Activated CD4-positive, alpha-beta T cell treated with anti-CD3 and anti-CD28 coated beads for 36 hours (primary cell): ENCODE results near the gene BTBD2. TPM values are rescaled to one million over a fixed set of nuclear protein-coding genes. Genes with fewer than 3 reads are reported as not detected.
A peak's percentile ranks its signal among the peaks of the same experiment; 100 is the strongest.

Source experiments
- ATAC-seq: fragments of 200-7000 bp; cut with Tn5 transposase; one replicate; pipeline ENCODE4 v1.10.0; 2021; ENCODE audit warnings: mild to moderate bottlenecking, moderate library complexity
- CTCF ChIA-PET: fragments of 350-600 bp; sonication (Branson Sonifier 250); formaldehyde crosslinking; loops from one replicate; lab custom pipeline; 2021; ENCODE audit warnings: antibody characterized with exemption; lab: Charles Lee
- POLR2A ChIA-PET: fragments of 350-600 bp; sonication (Branson Sonifier 250); formaldehyde crosslinking; loops from one replicate; lab custom pipeline; 2021; ENCODE audit warnings: antibody characterized with exemption, inconsistent platforms; lab: Charles Lee
- DNase-seq: peaks from one replicate; pipeline ENCODE4 v3.0.0-alpha.2; 2020
- H3K27ac Mint-ChIP-seq: one replicate; pipeline ENCODE4 v1.8.0; 2021; ENCODE audit warnings: mixed read lengths
- H3K27me3 Mint-ChIP-seq: one replicate; pipeline ENCODE4 v1.8.0; 2021; ENCODE audit warnings: mixed read lengths
- H3K36me3 Mint-ChIP-seq: one replicate; pipeline ENCODE4 v1.8.0; 2021; ENCODE audit warnings: low read depth, mixed read lengths
- H3K4me1 Mint-ChIP-seq: one replicate; pipeline ENCODE4 v1.8.0; 2021; ENCODE audit warnings: mixed read lengths
- H3K4me3 Mint-ChIP-seq: one replicate; pipeline ENCODE4 v1.8.0; 2021; ENCODE audit warnings: mild to moderate bottlenecking, moderate library complexity, mixed read lengths
- H3K9me3 Mint-ChIP-seq: one replicate; pipeline ENCODE4 v1.8.0; 2021; ENCODE audit warnings: low read depth, mixed read lengths
- intact Hi-C, 2 experiments: fragments of 100-400 bp; cut with DNase I in 1 of 2; cut with micrococcal nuclease in 1 of 2; formaldehyde crosslinking; loops; one replicate each; pipeline versions ENCODE4 v1.14.2 to v1.15.1; 2022 to 2024; cut with DNase I, micrococcal nuclease
- total RNA-seq, 2 experiments: library from RNA; stranded (reverse); gene quantifications; one replicate each; pipeline ENCODE4 v1.2.3, GENCODE V29; 2021

The BTBD2 gene
- 10 to 100 TPM; 46.7 to 61.8 TPM for total RNA-seq

GRCh38 chr19:2015608-2015950 lies at the start of gene BTBD2:
TSS of gene BTBD2 (minus strand) at chr19:2015714. CDS start at chr19:2015703, 11 bp downstream.
- Mint-ChIP-seq H3K9me3 (no peaks in the 10 kb centered on the region), H3K27me3 (no peaks in the 10 kb centered on the region)
- DNase-seq: peak; percentile 80

DNA sequence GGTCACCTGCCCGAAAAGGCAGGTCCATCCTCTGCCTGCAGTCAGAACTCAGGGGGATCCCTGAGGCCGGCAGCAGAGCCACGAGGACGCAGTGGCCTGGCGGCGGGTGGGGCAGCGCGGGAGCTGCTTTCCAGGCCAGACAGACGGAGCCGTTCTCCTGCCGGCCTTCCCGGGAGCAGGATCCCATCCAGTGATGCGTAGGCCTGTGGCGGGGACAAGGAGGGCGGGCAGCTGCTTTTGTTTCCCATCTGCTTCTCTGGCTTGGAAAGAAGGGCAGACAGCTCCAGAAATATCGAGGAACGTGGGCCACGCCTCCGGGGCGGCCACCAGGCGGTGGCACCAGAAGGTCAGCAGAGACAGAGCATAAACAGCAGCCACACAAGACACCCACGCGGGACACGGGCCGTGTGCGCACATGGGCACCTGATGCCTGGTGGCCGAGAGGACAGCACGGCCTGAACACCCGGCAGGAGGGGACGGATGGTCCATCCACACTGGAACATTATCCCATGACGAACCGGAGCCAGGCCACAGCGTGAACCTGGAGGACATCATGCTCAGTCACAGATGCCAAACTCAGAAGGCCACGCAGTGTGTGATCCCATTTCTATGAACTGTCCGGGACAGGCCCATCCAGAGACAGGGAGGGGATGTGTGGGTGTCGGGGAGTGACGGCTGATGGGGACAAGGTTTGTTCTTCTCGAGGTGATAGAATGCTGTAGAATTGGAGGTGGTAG lies 49.4 kb upstream of the BTBD2 start:
- DNase-seq (no peak), ATAC-seq (no peak)
- Mint-ChIP-seq H3K4me3 (no peak overlapping the region), H3K9me3 (no peaks in the 10 kb centered on the region), H3K27ac (no peak overlapping the region), H3K27me3 (no peaks in the 10 kb centered on the region), H3K4me1 (peaks cover 21% of the 10 kb centered on the region), H3K36me3 (no peaks in the 10 kb centered on the region)
- POLR2A ChIA-PET: no interaction called here
- intact Hi-C loops: loop anchor here in 1 of 2 experiments (5.0 kb wide), 1 partner anchor 203 kb away; the partner anchor contains the start of gene KLF16
- CTCF ChIA-PET: no interaction called here

More at GRCh38 chr19:2015608-2015950, at the start of gene BTBD2:
- POLR2A ChIA-PET: no interaction called here
- intact Hi-C loops: loop anchor here (1.0 to 5.0 kb wide), 6 partner anchors 67 to 312 kb away; partner anchors contain the start of genes IZUMO4 (in 1 of the 2), LSM7 (in 1 of the 2), MOB3A (in 1 of the 2) and SPPL2B (in 1 of the 2)
- peaks cover 21% of the 10 kb centered on the region for H3K4me1 Mint-ChIP-seq
- CTCF ChIA-PET: no interaction called here
- peak within 1 kb of the TSS; percentile 58 for H3K27ac Mint-ChIP-seq
- peak within 1 kb of the TSS; percentile 69 for H3K4me3 Mint-ChIP-seq
- ATAC-seq: peak; percentile 9
- peaks cover 15% of the 10 kb centered on the region for H3K36me3 Mint-ChIP-seq

DNA sequence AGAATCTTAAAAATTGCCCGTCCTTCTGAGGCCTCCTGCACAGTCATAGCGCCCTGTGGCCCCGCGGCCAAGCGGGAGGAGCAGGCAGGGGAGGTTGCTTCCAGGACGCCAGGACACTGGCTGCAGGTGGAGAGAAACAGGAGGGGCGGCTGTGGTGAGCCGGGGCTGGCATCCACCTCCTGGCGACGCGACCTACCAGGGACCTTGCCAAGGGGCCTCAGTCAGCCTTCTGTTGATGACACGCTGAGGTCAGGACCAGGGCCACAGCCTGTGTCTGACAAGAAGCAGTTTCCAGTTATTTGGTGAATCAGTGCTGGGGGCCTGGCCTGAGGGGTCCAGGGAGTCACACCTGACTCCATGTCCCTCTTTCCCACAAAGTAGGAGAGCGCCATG lies 48.9 kb upstream of the BTBD2 start:
- Mint-ChIP-seq H3K27ac (no peak overlapping the region), H3K27me3 (no peaks in the 10 kb centered on the region), H3K9me3 (no peaks in the 10 kb centered on the region), H3K4me3 (no peak overlapping the region), H3K4me1 (peaks cover 18% of the 10 kb centered on the region), H3K36me3 (no peaks in the 10 kb centered on the region)
- ChIA-PET POLR2A (no interaction called here), CTCF (no interaction called here)
- intact Hi-C loops: loop anchor here in 1 of 2 experiments (5.0 kb wide), 1 partner anchor 202 kb away; the partner anchor contains the start of gene KLF16
- ATAC-seq: no peak
- DNase-seq: no peak

- POLR2A ChIA-PET: interaction anchor here (0.6 kb wide), 1 partner anchor 10 kb away, joined by 3 read pairs; no protein-coding TSS in a partner anchor
- no peak overlapping the region for H3K27ac Mint-ChIP-seq
- peaks cover 22% of the 10 kb centered on the region for H3K4me1 Mint-ChIP-seq
- no peaks in the 10 kb centered on the region for H3K27me3 Mint-ChIP-seq
- peak overlapping the region; percentile 21 for H3K4me3 Mint-ChIP-seq
- CTCF ChIA-PET: interaction anchor here (1.3 kb wide), 1 partner anchor 206 kb away, joined by 3 read pairs; no protein-coding TSS in a partner anchor
- H3K36me3 Mint-ChIP-seq: no peaks in the 10 kb centered on the region
- no peaks in the 10 kb centered on the region for H3K9me3 Mint-ChIP-seq
- no peak for DNase-seq
- ATAC-seq: no peak
- intact Hi-C loops: loop anchor here in 1 of 2 experiments (5.0 kb wide), 1 partner anchor 202 kb away; the partner anchor contains the start of gene KLF16
Measured at GRCh38 chr19:2063824-2064223, 48.3 kb upstream of the BTBD2 start.

GRCh38 chr19:2062770-2063169 lies 47.3 kb upstream of the BTBD2 start:
- Mint-ChIP-seq H3K4me1 (peaks cover 29% of the 10 kb centered on the region), H3K27me3 (no peaks in the 10 kb centered on the region), H3K27ac (peak overlapping the region; percentile 70), H3K4me3 (peak overlapping the region; percentile 88), H3K9me3 (no peaks in the 10 kb centered on the region), H3K36me3 (no peaks in the 10 kb centered on the region)
- POLR2A ChIA-PET: interaction anchor here (0.8 to 1.0 kb wide), 2 partner anchors 21 to 35 kb away, joined by 3 to 4 read pairs; no protein-coding TSS in a partner anchor
- DNase-seq (no peak), ATAC-seq (no peak)
- intact Hi-C loops: loop anchor here in 1 of 2 experiments (5.0 kb wide), 1 partner anchor 200 kb away; the partner anchor contains the start of gene KLF16
- CTCF ChIA-PET: interaction anchor here (0.9 to 1.3 kb wide), 3 partner anchors 28 to 205 kb away, joined by 3 to 5 read pairs (median 3); no protein-coding TSS in a partner anchor

DNA sequence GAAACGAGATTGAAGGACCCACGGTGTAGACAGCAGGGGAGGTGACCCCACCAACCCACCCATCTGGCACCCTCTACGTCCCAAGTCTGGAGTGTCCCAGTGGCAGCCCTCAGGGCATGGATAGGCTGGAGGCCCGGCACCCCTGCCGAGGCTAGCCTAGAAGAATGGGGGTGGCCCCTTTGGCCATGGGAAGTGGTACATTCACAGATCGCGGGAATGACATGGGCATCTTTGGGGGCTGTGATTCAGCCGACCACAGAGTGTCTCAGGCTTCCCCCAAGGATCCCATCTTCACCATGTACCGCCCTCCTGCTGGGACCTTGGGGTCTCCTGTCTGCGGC lies 46.8 kb upstream of the BTBD2 start:
- ATAC-seq (no peak), DNase-seq (no peak)
- Mint-ChIP-seq H3K27ac (peak overlapping the region; percentile 92), H3K27me3 (no peaks in the 10 kb centered on the region), H3K4me1 (peaks cover 31% of the 10 kb centered on the region), H3K36me3 (no peaks in the 10 kb centered on the region), H3K9me3 (no peaks in the 10 kb centered on the region), H3K4me3 (peak overlapping the region; percentile 88)
- POLR2A ChIA-PET: interaction anchor here (0.6 to 1.0 kb wide), 4 partner anchors 9 to 1156 kb away, joined by 3 to 9 read pairs (median 4); no protein-coding TSS in a partner anchor
- intact Hi-C loops: loop anchor here in 1 of 2 experiments (5.0 kb wide), 1 partner anchor 200 kb away; the partner anchor contains the start of gene KLF16
- CTCF ChIA-PET: interaction anchor here (0.7 to 1.0 kb wide), 3 partner anchors 10 to 32 kb away, joined by 3 read pairs; no protein-coding TSS in a partner anchor

- ATAC-seq (peak; percentile 91), DNase-seq (peak; percentile 100)
- ChIA-PET POLR2A (interaction anchor here (0.6 to 1.0 kb wide), 2 partner anchors 9 to 1155 kb away, joined by 4 to 9 read pairs; no protein-coding TSS in a partner anchor), CTCF (interaction anchor here (0.6 to 1.0 kb wide), 3 partner anchors 10 to 44 kb away, joined by 3 read pairs; no protein-coding TSS in a partner anchor)
- Mint-ChIP-seq H3K4me3 (peak overlapping the region; percentile 88), H3K9me3 (no peaks in the 10 kb centered on the region), H3K36me3 (no peaks in the 10 kb centered on the region), H3K27ac (peak overlapping the region; percentile 92), H3K27me3 (no peaks in the 10 kb centered on the region), H3K4me1 (peaks cover 37% of the 10 kb centered on the region)
- intact Hi-C loops: loop anchor here (1.0 to 5.0 kb wide), 11 partner anchors 10 to 208 kb away; partner anchors contain the start of genes IZUMO4 (in 2 of the 2), MOB3A (in 2 of the 2), CSNK1G2 (in 1 of the 2) and DOT1L (in 1 of the 2)
Measured at GRCh38 chr19:2061495-2062388, 46.2 kb upstream of the BTBD2 start.

DNA sequence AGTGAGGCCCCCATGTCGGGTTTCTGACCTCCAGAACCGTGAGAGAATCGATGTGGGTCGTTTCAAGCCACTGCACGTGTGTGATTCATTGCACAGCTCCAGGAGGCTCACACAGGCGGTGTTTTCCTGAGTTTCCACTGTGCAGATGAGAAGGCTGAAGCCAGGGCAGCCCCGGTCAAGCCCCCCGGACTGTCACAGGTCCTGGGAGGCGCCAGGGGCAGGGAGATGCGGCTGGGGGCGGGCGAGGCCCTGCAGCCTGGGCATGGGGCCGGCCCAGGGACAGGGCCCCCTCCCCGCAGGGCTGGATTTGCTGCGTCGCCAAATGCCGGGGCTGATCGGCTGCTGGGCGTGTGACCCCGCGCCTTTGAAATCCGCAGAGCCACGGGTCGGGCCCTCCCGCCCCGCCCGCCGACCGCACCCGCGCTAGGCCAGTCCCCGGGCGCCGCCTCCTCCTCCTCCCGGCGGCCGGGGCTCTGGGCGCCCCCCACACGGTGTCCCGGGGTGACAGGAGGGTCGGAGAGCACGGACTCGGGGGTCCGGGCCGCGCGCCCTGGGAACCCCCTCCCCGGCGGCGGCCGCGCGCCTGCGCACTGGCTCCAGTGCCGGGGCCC lies 45.5 kb upstream of the BTBD2 start:
- Mint-ChIP-seq H3K9me3 (no peaks in the 10 kb centered on the region), H3K4me3 (peak overlapping the region; percentile 91), H3K36me3 (no peaks in the 10 kb centered on the region), H3K27ac (peak overlapping the region; percentile 98), H3K4me1 (peaks cover 43% of the 10 kb centered on the region), H3K27me3 (no peaks in the 10 kb centered on the region)
- ATAC-seq (peak; percentile 42), DNase-seq (no peak)
- ChIA-PET CTCF (interaction anchor here (0.6 to 1.0 kb wide), 3 partner anchors 9 to 133 kb away, joined by 3 read pairs; no protein-coding TSS in a partner anchor), POLR2A (interaction anchor here (0.7 to 1.0 kb wide), 2 partner anchors 8 to 1550 kb away, joined by 4 to 5 read pairs; no protein-coding TSS in a partner anchor)
- intact Hi-C loops: loop anchor here (1.0 to 5.0 kb wide), 11 partner anchors 10 to 208 kb away; partner anchors contain the start of genes IZUMO4 (in 2 of the 2), MKNK2 (in 2 of the 2), MOB3A (in 2 of the 2) and CSNK1G2 (in 1 of the 2)

DNA sequence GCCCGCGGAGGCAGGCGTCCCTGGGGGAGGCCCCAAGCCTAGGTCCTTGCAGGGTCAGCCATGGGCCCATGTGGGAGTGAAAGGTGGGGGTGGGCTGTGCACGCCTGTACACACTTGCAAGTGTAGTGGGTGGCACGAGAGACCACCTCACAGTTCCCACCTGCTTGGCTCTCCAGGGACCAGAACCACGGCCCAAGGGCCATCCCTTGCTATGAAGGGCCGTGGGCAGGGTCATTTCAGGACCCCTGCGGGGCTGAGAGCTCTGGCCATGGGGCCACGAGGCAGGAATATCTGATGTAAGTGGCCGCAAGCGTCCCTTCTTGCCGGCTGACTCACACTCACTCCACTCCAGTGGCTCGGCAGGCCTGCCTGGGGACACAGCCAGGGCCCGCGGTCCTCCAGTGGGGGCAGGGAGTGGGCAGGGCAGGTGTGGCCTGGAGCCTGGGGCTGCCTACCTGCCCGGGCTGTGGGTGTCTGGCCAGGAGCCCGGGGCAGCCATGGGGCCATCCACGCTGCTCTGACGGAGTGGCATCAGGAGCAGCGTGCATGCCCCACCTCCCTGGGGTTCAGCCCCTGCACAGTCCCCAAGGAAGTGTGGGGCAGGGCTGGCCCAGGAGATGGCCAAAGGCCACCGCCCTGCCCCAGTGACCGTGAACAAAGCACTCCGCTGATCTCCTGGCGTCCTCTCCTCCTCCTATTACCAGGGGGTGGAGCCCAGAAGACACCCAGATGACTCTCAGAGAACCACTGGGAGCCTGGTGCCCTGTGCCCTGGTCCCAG lies 44.1 kb upstream of the BTBD2 start:
- peaks cover 54% of the 10 kb centered on the region for H3K4me1 Mint-ChIP-seq
- no peaks in the 10 kb centered on the region for H3K27me3 Mint-ChIP-seq
- DNase-seq: no peak
- ChIA-PET POLR2A (interaction anchor here (1.2 kb wide), 1 partner anchor 34 kb away, joined by 3 read pairs; no protein-coding TSS in a partner anchor), CTCF (interaction anchor here (0.5 to 0.9 kb wide), 3 partner anchors 16 to 72 kb away, joined by 3 to 4 read pairs (median 3); no protein-coding TSS in a partner anchor)
- peak overlapping the region; percentile 98 for H3K27ac Mint-ChIP-seq
- intact Hi-C loops: loop anchor here (1.0 to 5.0 kb wide), 3 partner anchors 8 to 197 kb away; partner anchors contain the start of genes KLF16 (in 1 of the 2) and MKNK2 (in 1 of the 2)
- H3K4me3 Mint-ChIP-seq: peak overlapping the region; percentile 91
- H3K36me3 Mint-ChIP-seq: no peaks in the 10 kb centered on the region
- no peak for ATAC-seq
- no peaks in the 10 kb centered on the region for H3K9me3 Mint-ChIP-seq
